HuH-7 (cell line): ENCODE measurements around the gene C14orf180.

Source experiments
- DNase-seq: peaks from one replicate; pipeline ENCODE4 v3.0.0; 2011; ENCODE audit warnings: low spot score

Gene C14orf180

GRCh38 chr14:104579507-104579906, at the start of gene C14orf180:
TSS of gene C14orf180 (plus strand) at chr14:104579764. CDS start at chr14:104586431, 6,667 bp downstream.
- DNase-seq = no peak

- no peak for DNase-seq
Measured at GRCh38 chr14:104530646-104531045, 48.9 kb upstream of the C14orf180 start.

DNA sequence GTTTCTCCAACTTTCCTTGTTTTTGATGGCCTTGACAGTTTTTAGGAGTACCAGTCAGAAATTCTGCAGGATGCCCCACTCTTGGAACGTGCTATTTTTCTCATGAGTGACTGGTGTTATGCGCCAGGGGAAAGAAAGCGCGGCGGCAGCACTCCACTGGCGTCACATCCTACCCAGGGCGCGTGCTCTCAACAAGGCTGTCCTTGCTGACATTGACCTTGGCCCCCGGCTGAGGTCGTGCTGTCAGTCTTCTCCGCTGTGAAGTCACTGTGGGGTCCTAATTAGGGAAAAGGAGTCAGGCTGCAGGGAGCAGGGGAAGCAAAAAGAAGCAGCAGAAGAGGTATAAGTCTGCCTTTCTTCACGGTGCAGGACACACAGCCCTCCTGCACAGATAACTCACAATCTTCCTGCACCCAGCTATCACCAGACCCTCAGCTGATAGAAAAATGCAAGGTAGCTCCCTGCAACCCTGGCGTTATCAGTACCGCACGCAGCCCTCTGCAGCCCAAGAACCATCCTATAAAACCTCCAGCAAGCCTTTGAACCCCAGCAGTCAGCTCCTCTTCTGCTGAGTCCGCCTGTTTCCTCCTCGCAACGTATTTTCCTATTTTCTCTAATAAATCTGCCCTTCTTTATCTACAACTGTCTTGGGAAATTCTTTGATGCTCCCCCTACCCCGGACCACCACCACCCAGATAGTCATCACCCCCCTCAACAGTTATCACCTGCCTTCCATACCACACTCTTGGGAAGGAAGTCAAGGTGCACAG, 48.0 kb upstream of the C14orf180 start:
- DNase-seq = no peak

GRCh38 chr14:104532191-104532555, 47.4 kb upstream of the C14orf180 start:
- no peak for DNase-seq

- no peak for DNase-seq
Measured at GRCh38 chr14:104534036-104534435, 45.5 kb upstream of the C14orf180 start.

DNA sequence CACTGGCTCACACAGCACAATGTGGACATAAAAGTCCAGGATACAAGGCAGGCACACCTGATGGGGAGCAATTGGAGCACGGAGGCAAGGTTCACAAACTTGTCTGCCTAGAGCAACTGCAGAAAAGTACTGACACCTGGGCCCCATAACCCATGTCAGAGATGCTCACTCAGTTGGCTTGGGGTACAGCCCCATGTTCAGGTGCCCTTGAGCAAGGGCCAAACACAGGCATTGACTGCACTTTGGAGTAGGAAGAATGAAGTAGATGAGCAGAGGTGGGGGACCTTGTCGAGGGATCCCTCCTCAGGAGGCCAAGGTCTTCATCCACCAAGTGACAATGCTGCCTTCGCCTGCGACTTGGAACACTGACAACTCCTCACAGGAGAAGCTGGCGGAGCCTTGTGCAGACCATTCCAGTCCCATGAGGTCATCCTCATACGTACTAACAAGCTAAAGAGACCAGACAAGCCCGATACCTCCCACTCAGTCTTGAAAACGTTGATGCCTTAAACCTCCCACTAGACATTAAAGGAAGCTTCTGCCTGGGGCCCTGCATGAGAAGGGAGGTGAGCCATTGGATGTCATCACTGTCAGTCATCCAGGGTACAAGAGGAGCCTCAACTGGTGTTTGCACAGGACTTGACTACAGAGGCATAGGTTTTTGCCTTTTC, 42.5 kb upstream of the C14orf180 start:
- no peak for DNase-seq

DNA sequence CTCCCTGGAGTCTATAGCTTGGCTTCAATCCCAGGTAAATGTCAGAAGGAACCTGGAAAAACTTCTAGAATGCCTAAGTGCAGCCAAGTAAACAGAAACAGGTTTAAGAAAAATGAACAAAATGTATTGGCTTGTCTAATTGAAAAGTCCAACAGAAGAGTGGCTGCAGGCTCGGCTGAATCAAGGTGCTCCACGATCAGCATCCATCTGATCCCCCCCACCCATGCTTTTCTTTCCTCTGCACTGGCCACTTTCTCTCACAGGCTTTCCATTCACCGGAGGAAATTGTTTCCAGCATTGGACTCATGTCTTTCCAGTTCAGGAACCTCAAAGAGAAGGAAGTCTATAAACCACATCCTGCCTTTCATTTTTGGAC, 42.0 kb upstream of the C14orf180 start:
- no peak for DNase-seq

DNA sequence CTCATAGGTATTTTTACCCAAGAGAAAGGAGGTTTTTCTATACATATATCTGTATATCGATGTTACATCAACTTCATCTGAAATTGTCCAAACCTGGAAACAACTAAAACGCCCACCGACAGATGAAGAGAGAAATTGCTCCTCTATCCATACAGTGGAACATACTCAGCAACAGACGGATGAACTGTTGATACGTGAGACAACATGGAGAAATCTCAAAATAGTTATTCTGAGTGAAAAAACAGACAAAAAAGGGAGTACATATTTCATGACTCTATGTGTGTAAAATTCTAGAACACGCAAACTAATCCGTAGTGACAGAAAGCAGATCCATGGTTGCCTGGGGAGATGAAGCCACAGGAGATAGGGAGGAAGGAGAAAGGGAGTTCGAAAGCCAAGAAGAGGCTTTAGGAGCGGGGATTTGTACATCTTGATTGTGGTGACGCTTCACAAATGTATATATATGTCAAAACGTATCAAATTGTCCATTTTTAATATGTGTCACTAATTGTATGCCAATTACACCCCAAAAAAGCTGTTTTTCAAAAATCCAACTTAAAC, 37.6 kb upstream of the C14orf180 start:
- DNase-seq = no peak

DNA sequence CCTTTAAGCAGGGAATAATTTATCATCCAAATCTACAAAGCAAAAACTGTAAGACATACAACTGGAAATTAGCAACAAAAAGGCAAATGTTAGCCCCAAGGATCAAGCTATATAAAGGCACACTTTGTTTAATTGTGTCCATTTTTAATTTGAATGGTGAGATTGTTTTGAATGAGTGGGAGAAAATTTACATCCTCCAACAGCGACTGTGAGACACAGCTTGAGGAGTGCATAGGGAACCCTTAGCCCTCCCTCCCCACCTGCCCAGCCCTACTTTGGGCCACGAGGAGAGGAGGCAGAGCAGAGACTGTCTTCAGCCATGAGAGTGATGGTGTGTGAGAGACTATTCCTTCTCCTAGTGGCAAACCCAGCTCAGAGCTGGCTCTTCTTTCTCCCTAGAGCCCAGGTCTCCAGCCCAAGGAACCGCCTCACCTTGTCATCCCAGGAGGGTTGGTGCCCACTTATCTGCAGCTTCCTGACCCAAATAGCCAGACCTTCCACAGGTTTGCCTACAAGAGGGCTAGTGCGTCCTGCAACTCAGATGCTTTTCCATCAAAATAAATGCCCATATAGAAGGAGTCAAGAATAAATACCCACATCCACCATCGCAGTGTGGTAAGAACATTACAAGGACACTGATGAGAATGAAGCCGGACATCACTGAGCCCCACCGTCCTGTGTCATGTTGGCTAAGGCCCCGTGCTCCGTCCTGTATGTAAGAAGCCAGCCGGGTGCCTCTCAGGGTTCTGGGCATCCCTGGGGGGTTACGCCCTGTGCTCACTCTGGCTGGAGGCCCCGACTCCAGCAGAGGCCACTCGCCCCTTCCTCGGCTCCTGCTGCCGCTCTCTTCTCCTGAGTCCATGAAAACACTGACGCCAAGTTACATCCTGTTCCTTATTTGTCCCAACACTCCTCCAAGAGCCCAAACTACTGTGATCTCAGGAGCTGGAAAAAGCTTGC, 36.4 kb upstream of the C14orf180 start:
- DNase-seq = no peak

- DNase-seq = no peak
Measured at GRCh38 chr14:104544362-104544961, 35.1 kb upstream of the C14orf180 start.

- DNase-seq = no peak
Measured at GRCh38 chr14:104545151-104545941, 34.2 kb upstream of the C14orf180 start.

DNA sequence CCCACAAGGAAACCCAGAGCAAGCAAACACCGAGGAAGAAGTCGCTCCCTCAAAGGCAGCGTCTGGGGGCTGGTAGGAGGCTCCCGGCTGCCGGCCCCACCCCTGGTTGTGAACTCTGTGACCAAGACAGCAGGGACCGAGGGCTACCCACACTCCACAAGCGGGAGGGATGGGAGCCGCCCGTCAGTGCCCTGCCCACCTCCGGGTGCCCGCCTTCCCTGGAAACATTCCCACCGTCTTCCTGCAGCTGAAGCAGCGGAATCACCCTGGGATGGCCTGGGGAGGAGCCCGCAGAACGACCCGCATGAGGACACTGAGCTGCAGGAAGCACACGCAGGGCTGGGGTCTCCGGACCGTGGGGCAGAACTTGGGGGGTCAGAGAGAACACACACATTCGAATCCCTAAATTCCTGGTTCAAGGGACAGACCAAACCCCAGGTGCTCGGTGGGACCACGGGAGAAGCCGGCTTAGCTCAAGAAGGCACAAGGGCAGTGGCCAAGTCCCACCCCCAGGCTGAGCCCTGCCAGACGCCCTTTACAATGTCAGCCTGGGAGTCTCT, 33.5 kb upstream of the C14orf180 start:
- no peak for DNase-seq

- no peak for DNase-seq
Measured at GRCh38 chr14:104546591-104547309, 32.8 kb upstream of the C14orf180 start.

DNA sequence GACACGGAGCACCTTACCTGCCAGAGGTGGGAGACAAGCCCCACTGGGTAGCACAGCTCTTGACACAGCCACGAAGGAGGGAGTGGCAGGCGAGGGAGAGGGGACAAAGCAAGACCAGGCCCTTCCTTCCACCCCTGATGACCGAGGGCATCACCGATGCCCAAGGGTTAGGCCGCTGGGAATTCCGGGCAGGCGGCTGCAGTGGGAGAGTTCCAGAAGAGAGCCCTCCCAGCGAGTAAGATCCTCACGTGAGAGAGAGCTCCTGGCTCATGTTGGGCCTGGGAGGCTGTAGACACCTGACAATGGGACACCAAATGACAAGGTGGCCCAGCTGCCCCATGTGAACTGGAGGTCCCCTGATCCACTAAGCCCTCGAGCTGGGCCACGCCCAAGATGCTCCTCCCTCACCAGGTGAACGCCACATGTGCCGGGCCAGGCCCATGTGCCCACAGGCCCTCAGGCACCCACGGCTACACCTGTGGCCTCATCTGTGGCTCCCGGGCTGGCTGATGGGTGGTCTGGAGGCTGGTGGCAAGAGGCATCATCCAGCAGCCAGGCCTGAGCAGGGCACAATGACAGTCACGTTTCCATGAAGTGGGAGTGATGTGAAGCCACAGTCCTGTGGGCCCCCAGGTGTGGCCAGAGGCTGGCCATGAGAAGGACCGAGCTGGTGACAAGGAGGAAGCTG, 32.1 kb upstream of the C14orf180 start:
- DNase-seq = no peak

- DNase-seq = no peak
Measured at GRCh38 chr14:104547998-104548700, 31.4 kb upstream of the C14orf180 start.

DNA sequence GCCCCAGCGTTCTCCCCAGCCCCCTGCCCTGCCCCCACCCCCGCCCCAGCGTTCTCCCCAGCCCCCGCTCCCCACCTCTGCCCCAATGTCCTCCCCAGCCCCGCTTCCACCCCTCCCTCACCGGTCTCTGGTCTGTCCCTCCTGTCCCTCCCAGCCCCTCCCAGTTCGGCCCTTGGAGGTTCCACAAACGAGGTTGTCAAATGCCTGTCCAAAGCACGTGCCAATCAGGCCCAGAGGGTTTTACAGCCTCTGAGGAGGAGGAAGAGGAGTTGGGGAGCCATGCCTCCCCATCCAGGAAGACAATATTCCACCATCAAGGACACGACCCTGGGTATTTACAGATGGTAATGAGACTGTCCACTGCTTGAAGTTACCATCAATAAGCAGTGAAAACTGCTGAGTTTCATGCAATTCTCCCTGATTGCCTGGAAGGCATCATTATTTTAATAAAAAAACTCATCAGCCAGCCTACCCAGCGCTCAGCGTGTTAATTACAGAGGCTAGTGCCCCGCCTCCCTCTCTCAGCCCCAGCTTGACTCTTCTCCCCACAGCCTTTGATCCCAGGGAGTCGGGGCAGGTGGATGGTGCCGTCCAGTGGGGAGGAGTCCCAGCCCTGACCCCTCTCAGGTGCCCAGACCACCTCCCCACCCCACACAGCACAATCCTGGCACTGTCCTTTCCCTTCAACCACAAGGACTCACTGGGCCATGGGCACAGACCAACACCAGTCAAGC, 30.6 kb upstream of the C14orf180 start:
- no peak for DNase-seq

DNA sequence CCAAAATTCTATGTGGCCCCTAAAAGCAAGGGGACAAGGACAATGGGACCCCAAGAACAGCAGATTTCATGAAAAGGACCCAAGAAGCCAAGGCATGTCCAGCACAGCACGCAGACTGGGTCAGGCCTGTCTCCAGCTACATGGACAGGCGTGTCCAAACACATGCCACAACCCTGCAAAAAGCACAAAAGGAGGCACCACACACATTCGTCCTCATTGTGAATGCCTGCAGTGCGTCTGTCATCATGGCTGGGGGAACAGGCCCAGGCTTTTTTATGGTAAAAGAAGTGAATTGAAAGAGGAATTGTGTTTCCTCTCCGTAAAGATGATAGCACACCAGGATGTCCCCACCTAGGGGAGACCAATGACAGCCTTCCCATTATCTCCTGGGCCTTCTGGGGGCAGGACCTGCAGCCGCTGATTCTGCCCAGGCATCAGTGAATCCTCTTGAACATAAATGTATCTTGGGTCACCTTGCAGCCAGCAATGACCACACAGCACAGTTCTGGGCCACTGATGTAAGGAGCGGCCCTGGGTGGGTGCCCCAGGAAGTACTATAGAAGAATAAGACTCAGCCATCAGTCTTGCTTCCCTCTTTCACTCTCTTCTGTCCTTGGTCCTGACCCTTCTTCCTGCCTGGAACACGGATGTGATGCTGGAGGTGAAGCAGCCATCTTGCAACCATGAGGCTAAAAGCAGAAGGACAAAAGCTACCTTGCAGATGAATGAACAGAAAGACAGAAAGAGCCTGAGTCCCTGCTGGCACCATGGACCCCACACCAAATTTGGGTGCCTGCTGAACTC, 29.8 kb upstream of the C14orf180 start:
- DNase-seq = no peak
